ENCODE results near the gene STK24. TPM values are rescaled to one million over a fixed set of nuclear protein-coding genes. Genes with fewer than 3 reads are reported as not detected.

The STK24 gene
- total and polyA plus RNA-seq, 2 of the 8 experiments (the other 6 are each of a cell fraction or from before 2014, with no cell fraction given) = 62.8 to 143 TPM

DNA sequence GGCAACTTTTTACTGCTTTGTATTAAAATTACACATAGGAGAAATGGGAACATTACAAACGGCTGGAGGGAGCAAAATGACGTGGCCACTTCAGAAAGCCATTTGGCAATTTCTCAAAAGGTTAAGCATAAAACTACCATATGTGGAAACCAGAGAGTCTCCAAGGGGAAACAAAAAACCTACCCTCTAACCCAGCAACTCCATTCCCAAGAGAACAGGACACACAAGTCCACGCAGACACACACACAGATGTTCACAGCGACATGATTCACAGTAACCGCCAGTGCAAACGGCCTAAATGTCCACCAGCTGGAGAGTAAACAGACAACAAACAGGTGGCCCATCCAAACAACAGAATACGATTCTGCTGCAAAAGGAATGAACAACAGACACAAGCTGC, 37.2 kb downstream of the STK24 start (continued):
- TF ChIP-seq TAF1 (IDR thresholded peaks at IDR 0.05; ENCODE audit: low read depth, low read length) = no peak
- no peak for TF ChIP-seq RFX5 (IDR thresholded peaks at IDR 0.05; ENCODE audit: borderline replicate concordance, low read depth, low read length)
